Frontal cortex (tissue), 4 donors: ENCODE data around the gene USP10. TPM values are rescaled to one million over a fixed set of nuclear protein-coding genes. Genes with fewer than 3 reads are reported as not detected.
"Not testable (repeated sequence)": the region's sequence is repeated elsewhere in the genome, so short reads cannot be mapped to it uniquely, and the experiment has no call there.

ENCODE experiments used
- DNase-seq, 2 donors: peaks; one replicate each; pipeline ENCODE4 v3.0.0; 2012; ENCODE audit warnings: low spot score in 2 of 2
- FAIRE-seq: peaks from 2 replicates; lab custom pipeline; 2012; peaks lifted over from hg19 to GRCh38; lab: Jason Lieb, UNC
- total RNA-seq: library from RNA; depleted of rRNA; stranded (reverse); fragments of >200 nt; gene quantifications from one replicate; pipeline ENCODE4 v1.2.3, GENCODE V29; 2014
- donor health status: control.
- donor health status: control.
- donor health status: control.

USP10 gene
- total RNA-seq, 1 donor from 2014 or later: 53.8 TPM

GRCh38 chr16:84692451-84693214, 7.2 kb upstream of the USP10 start:
- no peak for DNase-seq
- no peak for FAIRE-seq

GRCh38 chr16:84693869-84694268, 5.9 kb upstream of the USP10 start:
- not testable (repeated sequence) for DNase-seq, FAIRE-seq

- no peak for DNase-seq
- no peak for FAIRE-seq
These were observed 4.8 kb upstream of the USP10 start for GRCh38 chr16:84694980-84695379.

GRCh38 chr16:84699147-84699711, 571 bp upstream of the USP10 start:
- peak in 1 of 2 donors; percentile 26 for DNase-seq
- no peak for FAIRE-seq

- DNase-seq: peak; percentile 25 to 41
- FAIRE-seq: no peak
These were observed 873 bp downstream of the USP10 start for GRCh38 chr16:84700446-84701300.

DNA sequence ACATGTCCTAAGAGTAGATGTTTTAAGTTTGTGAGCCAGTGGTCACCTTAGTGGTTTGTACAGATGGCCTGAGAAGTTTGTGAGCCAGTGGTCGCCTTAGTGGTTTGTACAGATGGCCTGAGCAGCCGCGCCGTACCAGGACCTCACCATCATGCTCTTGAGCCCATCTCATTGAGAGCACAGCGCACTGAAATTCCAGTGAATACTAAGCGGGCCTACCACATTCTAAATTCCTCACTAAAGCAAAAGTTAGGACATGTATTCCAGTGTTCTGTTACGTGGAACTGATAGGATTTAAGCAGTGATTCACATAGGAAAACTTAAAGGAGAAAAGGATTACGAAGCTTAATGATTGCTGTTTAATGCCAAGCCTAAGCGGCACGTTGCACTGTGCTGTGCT, 3.9 kb downstream of the USP10 start:
- FAIRE-seq (no peak), DNase-seq (no peak)

GRCh38 chr16:84704253-84704652, 4.5 kb downstream of the USP10 start:
- FAIRE-seq (no peak), DNase-seq (no peak)

DNA sequence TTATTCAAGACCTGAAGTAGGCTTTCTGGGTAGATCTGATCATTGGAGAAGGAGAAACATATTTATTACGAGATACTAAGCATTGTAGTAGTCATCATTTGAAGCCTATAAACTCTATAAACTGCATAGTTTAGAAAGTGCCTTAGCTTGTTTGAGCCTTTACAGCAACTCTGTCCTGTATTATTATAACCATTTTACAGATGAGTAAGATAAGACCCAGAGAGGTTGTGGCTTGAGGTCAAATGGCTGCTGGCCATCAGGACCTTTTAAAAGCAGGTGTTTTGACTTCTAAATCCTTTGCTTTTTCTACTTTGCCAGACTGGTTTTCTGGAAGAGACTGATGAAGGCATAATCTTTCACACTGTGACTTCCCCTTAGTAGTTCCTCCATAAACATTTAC, 7.1 kb downstream of the USP10 start:
- FAIRE-seq: no peak
- no peak for DNase-seq

- DNase-seq (no peak), FAIRE-seq (no peak)
These were observed 9.8 kb downstream of the USP10 start for GRCh38 chr16:84709609-84710008.

DNA sequence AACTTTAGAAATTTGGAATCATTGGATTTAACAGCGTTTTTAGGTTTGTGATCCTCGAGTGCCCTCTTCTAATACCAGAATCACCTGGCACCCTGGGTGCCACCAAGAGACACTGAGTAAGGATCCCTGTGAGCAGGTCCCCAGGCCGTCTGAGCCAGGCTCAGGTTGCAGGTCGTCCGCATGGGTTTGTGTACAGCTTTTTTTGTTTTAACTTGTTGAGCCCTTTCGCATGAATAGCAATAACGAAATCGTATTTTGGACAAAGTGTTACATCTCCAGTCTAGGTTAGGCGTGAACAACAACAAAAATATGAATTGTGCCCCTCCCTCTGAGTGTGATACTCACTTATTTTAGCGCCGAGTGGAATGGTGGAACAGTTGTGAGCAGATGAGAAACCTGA, 10.9 kb downstream of the USP10 start:
- FAIRE-seq (no peak), DNase-seq (no peak)

- FAIRE-seq: no peak
- no peak for DNase-seq
These were observed 12.4 kb downstream of the USP10 start for GRCh38 chr16:84712138-84712671.

DNA sequence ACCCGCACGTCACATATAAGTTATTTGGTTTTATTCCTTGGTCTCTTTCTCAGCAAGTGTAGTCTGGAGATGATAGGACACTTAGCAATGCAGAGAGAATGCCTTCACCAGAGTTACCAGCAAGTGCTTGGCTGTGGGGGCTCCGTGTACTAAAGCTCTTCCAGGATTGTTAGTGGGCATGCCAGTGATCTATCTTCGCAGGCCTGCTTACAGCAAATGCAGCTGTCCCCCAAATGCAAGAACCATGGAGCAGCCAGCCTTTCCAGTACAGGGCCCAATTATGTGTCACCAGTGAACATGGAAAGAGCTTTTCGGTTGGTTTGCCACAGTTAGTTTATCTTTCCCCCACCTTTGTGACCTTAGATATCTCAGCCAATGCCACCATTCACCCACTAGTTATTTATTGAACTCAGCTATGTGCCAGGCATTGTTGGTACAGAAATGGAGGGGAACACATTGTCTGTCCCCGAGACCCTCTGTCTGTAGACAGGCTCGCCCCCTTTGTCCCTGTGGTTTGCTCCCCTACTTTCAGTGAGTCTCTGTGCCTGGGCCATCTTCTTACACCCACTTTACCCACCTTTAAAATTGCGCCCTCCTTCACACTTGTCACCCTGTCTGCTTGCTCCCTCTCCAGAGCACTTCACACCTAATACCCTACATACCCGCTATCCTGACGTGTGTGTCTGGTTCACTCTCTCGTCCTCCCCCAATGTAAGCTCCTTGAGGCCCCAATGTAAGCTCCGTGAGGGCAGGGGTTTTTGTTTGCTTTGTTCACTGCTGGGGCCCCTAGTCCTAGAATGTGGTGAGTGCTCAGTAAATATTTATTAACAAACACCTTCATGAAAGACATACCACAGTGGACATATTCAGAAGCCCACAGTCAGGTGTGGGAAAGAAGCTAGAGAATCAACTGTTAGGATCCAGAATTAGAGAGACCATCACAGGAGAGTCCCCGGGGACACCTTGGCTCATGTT, 13.3 kb downstream of the USP10 start:
- no peak for FAIRE-seq
- DNase-seq: no peak

- DNase-seq: no peak
- FAIRE-seq: no peak
These were observed 14.2 kb downstream of the USP10 start for GRCh38 chr16:84714028-84714427.

- FAIRE-seq (no peak), DNase-seq (no peak)
These were observed 15.6 kb downstream of the USP10 start for GRCh38 chr16:84715424-84715823.

GRCh38 chr16:84715854-84716253, 16.1 kb downstream of the USP10 start:
- FAIRE-seq (no peak), DNase-seq (no peak)

DNA sequence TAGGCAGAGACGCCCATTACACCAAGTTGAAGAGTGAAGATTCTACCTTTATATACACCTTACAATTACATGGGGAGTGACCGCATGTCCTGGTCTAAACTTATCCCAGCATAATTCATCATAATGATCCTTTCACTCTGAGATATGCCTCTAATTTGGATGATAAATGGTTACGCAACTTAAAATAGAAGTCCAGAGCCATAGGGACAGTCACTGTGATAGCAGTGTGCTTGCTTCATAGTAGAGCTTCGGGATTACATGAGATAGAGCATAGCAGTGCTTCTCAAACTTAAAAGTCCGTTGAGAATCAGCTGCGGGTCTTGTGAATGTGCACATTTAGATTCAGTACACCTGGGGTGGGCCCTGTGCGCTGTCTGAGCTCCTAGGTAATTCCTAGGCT, 16.9 kb downstream of the USP10 start:
- DNase-seq: no peak
- FAIRE-seq: no peak

GRCh38 chr16:84717484-84717883, 17.7 kb downstream of the USP10 start:
- DNase-seq: no peak
- no peak for FAIRE-seq

GRCh38 chr16:84720177-84720579, 20.4 kb downstream of the USP10 start:
- FAIRE-seq (no peak), DNase-seq (no peak)

DNA sequence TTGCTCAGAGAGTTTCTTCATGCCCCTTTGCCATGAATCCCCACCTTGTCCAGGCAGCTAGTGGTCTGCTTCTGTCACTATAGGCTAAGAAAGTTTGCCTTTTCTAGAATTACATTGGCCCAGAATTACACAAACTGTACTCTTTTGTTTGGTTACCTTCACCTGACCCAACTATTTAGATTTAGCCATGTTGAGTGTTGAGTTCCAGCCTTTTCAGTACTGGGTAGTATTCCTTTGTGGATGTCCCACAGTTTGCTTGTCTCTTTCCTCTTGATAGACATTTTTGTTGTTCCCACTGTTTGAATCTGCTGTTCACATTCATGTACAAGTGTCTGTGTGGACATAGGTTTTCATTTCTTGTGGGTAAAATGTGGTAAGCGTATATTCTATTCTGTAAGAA, 22.3 kb downstream of the USP10 start:
- DNase-seq (no peak), FAIRE-seq (no peak)
